HG02943 (cell line): ENCODE measurements around the gene BIN1.
"Not testable (repeated sequence)": the region's sequence is repeated elsewhere in the genome, so short reads cannot be mapped to it uniquely, and the experiment has no call there.

Experiments used
- ATAC-seq: cut with Tn5 transposase; IDR thresholded peaks from one replicate; pipeline ENCODE4 v1.9.1; 2021; ENCODE audit warnings: mild to moderate bottlenecking, low read depth, moderate library complexity; ENCODE audit not compliant: unreplicated experiment

Gene BIN1

DNA sequence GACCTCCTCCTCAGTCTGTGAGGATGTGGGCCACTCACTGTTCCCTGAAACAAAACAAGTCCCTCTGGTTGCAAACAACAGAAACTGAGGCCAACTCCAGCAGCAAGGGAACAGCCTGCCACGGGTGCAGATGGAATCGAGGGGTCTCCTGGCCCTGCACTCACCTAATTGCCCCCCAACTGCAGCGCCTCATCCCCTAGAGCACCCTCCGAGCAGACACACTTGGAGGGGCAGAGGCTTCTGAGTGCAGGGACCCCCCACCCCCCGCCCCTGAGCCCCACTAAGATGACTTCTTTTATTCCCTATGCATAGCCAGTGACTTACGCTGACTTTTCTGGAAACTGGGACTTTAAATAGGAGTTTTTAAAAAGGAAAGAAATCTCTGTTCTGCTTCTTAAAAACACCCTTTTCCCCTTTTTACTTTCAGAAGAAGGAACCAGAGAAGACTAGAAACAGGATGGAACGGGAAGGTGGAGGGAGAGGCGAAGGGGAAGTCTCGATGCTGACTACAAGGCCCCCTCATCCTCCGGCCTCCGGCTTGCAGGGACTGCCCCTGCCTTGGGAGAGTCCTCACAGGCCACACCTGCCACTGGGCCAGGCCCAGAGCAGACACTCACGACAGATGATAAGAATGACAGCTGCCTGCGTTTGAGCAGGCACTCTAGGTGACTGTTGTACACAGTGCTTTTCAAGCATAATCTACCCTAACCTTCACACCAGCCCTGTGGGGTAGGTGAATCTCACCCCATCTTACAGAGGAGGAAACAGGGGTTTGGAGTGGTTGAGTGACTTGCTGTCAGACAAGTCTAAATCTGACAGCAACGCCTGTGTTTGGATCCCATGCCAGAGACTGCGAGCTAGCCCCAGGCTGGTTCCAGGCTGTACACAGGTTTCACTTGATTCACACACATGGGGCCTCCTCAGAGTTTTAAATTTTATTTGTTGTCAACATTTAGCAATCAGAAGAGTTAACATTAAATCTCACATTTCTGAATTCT lies 28.2 kb upstream of the BIN1 start:
- no peak for ATAC-seq

DNA sequence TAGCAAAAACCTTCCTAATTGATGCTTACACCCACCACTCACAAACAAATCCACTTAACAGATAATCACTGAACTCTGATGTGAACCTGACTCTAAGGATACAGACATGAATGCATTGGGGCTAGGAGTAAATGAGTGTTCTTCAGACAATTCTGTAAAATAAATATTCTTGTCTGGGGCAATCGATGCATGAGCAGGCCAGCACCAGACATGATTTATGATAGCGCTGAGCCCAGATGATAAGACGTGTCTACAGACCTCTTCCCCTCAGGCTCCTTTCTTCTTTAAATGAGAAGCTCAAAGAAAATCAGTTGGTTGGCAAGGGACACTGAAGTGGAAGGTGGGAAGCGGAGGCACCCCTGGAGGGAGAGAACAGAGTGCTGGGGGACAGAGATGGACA lies 27.3 kb upstream of the BIN1 start:
- ATAC-seq: no peak

DNA sequence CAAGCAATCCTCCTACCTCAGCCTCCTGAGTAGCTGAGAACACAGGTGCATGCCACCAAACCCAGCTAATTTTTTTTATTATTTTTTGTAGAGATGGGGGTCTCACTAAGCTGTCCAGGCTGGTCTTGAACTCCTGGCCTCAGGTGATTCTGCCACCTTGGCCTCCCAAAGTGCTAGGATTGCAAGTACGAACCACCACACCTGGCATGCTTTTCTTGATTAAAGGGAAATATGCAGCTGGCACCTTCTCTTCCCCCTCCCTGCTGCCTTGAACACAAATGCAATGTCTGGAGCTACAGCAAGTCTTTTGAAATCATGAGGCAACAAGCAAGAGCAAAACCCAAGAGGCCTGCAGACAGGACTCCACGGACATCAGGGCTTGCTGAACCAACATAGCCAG lies 26.8 kb upstream of the BIN1 start:
- ATAC-seq: no peak

DNA sequence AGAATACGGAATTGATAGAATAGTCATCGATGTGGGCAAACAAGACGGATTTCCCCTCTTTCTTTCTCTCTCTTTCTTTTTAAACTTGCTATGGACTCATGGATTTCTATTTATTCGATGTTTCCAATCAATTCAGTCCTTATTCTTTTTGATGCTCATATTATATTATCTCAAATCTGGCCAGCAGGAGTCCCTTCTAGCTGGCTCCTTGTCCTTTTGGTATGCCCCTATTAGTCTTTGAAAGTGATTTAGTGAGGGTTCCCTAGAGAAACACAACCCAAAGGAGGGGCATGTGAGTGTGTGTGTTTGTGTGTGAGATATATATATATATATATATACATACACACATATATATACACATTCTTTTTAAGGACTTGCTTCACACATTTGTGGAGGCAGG lies 23.5 kb upstream of the BIN1 start:
- no peak for ATAC-seq

DNA sequence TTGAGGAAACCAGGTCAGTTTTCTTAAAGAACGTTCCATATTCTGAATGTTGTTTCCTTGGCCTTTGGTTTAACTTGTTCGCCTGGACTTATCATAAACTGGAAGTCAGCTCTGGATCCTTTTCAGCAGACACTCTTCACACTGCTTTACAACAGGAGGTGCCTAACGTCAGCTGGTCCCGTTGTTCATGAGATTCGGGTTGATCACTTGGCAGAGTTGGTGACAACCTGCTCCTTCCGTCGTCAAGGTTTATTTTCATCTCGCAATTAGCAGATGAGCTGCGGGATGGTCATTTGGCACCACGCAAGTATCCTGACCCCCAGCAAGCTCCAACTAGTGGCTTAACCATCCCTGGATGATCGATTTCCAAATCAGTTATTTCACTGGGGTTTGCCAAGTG lies 23.0 kb upstream of the BIN1 start:
- ATAC-seq: no peak

DNA sequence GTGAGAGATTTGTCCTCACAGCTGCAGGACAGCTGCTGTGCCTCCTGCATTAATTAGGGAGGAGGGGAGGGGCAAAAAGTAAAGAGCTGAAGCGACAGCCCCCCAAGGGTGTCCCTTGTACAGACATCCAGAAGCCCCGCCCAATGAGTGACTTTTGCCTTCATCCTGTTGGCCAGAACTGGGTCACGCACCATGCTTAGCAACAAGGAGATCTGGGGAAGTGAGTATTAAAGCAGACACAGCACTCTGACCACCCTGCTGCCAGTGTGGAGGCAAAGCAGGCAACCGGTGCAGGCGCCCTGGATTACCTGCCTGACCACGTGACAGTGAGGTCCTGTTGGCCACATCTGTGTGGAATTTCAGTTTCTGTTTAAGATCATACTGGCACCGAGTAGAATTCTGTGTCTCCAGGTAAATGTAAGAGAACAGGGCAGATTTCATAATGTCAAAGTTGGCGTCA lies 21.5 kb upstream of the BIN1 start:
- peak; percentile 97 for ATAC-seq

DNA sequence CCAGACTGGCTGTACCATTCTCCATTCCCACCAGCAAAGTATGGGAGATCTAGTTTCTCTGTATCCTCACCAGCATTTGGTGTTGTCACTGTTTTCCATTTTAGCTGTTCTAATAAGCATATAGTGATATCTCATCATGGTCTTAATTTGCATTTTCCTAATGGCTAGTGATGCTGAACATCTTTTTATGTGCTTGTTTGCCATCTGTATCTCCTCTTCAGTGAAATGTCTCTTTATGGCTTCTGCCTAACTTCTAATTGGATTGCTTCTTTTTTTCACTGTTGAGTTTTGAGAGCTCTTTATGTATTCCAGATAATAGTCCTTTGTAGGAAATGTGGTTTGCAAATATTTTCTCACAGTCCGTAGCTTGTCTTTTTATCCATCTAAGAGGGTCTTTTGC lies 18.9 kb upstream of the BIN1 start:
- no peak for ATAC-seq

DNA sequence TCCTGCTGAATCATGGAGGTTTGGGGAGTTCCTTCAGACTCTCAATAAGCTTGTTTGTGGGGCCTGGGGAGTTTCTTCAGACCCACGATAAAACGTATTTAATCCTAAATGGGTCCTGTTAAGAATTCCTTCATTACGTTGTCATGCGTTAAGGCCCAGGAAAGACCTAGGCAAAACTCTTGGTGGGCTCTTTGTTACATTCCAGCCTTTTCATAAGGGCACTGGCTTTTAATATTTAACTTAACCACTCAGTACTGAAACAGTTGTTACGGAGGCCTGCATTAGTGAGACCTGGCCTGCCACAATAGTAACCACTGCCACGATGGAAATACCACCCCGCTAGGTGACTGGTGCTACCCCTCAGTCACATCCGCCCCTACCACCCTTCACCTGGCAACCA lies 17.5 kb upstream of the BIN1 start:
- ATAC-seq: no peak

DNA sequence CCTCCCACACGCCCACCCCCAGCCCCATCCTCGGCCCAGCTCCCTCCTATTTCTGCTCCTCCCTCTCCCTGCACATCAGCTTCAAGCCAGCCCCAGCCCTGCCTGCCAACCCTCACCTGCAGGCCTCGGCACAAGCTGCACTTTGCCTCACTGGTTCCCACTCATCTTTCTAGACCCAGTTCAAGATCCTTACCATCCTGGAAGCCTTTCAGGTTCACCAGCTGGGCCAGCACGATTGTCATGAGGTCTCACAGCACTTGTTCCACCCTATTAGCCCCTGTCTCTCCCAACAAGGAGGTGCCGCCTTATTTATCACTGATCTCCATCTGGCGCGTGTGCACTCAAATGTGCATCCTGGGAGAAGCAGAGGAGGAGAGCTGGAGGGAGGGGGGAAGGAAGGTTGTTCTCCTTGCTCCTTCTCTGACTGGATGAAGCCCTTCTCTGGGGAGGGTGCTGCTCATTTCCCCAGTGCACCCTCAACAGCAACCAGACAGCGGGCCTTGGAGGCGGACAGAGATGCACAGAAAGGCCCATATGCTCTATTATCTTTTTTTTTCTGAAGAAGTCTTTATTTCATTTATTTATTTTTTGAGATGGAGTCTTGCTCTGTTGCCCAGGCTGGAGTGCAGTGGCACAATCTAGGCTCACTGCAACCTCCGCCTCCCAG lies 15.5 kb upstream of the BIN1 start:
- no peak for ATAC-seq

DNA sequence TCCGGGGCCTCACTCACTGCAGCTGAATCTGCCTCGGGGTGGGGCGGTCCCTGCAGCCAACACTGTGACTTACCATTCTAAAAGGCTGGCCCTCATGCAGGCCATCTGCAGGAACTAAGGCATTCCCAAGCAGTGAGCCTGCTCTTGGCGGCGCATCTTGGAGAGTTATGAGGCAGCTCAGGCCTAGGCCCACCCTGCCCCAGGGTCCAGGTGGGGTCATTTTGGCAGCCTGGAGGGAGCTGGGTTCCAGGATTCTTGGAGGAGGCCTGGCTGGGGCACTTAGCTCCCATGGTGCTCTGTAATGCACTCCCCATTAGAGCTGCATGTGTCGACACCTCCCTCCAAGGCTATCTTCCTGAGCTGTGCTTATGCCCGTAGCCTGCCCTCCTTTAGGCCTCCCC lies 14.8 kb upstream of the BIN1 start:
- no peak for ATAC-seq

DNA sequence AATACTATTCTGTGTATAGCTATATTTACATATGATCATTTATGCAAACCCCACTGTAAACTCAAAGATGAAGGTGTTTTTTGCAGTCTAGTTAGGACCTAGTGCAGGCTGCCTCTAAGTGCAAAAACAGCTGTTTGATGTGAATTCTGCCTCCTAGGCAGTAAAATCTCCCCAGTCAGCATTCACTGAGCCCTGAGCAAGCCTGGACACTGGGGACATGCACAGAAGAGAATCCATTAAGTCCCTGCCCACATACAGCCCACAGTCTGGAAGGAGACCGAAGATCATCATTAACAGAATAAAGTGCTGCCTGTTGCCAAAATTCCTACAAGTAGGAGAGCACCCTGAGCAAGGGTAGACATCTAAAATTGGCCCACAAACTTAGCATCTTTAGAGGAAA lies 14.4 kb upstream of the BIN1 start:
- no peak for ATAC-seq

DNA sequence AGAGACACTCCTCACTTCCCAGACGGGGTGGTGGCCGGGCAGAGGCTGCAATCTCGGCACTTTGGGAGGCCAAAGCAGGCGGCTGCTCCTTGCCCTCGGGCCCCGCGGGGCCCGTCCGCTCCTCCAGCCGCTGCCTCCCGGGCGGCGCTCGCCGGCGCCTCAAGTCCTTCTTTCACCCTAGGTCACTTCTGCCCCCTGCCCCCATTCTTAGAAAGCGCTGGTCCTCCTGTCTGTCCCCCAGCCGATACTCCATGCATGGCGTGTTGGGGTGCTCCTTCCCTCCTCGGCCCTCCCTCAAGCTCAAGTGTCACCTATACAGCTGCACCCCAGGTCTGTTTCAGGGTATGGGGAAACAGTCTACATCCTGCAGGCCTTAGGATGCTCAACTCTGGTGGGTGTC lies 13.5 kb upstream of the BIN1 start:
- ATAC-seq: not testable (repeated sequence)

DNA sequence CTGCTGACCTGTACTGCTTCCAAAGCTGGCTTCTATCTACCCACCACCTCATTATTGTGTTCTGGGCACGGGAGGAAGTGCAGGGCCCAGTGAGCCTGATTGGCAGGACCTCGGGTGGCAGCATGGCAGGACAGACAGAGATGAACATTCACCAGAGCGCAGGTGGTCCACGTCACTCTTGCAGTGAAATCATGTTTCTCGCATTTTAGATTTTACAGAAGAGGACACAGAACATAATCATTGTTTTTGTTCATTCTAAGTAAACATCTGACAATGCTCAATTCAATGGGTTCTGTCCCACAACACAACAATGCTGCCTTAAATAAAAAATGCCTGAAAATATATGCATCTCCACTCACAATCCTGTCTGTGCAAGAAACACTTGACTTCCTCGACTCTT lies 11.5 kb upstream of the BIN1 start:
- no peak for ATAC-seq

DNA sequence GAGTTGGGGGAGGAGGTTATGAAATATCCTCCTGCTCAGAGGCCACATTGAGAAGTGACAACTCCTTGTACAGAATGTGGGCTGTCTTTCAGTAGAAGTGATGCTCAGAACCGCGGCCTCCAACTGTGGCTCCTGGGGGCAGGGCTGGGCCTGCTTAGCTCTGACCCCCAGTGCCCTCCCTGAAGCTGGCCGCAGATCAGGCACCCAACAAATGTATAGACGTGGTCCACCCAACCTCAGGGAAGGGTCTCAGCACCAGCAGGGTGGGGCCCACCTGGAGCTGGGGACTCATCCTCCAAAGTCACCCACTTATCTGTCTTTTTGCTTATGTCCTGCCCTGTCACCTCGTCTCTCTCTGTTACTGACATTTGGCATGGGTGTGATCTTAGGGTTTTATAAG lies 11.1 kb upstream of the BIN1 start:
- ATAC-seq: no peak

DNA sequence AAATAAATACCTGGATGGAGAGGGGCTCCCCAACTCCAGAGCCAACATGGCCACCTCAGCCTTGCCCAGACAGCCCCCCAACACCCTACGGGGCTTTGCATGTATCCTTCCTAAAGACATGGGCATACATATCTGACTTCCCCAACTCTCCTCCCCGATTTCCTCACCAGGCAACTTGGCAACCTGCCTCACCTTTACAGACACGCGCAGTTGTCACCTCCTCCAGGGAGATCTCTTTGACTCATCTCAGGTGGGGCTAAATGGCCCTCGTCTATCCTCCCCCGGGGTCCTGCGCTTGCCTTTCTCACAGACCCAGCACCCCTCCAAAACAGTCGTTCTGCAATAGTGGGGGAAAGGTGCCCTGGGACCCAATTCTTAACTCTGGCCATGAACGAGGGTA lies 10.6 kb upstream of the BIN1 start:
- no peak for ATAC-seq

DNA sequence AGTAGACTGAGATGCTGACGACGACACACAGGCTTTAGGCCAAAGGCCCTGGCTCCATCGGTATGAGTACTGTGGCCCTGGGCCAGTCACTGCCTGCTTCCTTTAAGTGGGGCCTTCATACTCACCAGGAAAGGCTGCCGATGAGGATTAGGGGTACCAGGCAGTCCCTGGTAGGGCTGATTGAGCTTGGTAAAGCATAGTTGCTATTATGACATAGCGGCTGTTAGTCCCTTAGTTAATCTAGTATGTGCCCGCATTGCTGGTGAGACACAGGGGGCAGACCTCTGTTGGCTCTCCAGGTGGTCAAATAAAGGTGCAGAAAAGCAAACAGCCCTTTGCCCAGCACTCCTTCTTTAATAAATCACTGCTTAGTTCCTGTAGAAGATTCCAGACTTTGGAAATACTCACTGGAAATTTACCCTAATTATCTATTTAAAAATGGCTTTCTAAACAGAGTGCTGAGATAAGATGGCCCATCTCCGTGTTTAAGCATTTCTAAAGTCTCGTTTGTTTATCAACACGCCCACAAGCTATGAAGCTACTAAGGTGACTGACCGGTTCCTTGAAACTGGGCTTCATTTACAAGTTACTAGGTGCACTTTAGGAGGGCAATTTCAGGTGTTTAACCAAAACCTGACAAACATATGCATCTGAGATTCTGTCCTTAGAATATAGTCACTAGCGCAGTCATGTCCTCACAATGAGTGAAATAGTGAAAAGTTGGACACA lies 8.7 kb upstream of the BIN1 start:
- no peak for ATAC-seq

DNA sequence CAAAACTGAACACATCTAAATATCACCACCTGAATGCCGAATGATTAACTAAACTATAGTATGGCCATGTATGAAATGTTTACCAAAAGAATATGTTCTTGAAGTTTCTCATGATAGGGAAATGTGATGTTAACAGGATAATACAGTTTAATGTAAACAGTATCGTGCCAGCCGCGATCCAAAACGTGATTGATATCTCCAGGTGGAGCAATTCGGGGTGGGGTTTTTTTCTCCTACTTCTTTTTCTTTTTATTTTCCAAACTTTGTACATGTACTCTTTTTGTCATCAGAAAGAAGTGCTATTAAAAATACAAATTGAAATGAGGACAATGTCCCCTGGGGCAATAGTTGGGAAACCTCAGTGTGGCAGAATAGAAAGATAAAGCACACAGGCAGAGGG lies 4.0 kb upstream of the BIN1 start:
- ATAC-seq: no peak

DNA sequence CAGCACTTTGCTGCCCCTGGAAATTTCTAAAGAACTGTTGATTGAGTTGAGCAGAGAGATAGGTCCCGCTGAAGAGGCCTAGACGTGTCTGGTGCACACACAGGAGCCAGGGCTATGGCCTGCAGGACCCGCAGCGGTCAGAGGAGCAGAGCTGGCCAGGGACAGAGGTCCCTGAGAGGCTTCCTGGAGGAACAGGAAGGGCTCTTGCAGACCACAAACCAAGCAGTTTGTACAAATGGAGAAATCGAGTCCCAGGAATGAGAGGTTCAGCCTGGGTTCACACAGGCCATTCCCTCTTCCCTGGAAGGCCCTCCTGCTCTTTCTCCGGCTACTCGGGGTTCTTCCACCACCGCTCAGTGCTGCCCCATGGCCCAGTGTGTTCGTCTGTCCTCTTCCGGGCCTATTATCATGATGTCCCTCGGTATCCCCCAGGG lies 1.2 kb upstream of the BIN1 start:
- ATAC-seq: no peak

DNA sequence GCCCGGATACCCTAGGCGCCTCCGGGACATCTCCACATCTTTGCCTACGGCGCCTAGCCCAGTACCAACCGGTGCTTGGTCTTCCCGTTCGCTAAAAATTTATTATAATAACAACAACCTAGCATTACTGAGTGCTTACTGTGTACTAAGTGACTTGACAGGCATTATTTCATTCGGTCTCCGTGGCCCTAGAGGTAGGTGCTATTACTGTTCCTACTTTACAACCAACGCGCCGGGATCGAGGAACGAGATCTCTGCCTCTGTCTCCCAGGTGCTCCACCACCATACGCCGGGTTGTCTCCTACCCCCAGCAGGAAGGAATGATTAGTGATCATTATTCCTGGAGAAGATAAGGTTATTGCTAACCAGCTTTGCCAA lies 657 bp upstream of the BIN1 start:
- peak; percentile 38 for ATAC-seq

DNA sequence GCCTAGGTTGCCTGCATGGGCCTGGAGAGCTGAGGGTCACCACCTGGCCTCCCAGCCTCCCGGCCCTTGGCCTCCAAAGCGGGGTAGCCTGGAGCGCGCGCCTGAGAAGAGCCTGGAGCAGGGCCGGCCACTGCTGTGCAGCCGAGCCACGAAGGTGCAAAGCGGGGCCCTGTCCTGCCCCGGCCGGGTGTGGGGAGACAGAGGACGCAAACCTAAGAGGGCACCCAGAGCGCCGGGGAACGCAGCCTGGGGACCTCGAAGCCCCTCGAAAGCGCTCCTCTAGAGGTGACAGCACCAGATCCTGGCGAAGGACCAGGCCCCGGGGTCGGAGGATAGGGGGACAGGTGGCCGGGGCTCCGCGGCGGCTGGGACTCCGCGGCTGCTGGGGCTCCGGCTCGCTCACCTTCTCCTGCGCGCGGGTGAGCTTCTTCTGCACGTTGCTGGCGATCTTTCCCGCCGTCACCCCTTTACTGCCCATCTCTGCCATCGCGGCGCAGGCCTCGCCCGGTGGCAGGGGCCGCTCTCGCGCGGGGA lies 430 bp downstream of the BIN1 start:
- peak; percentile 13 for ATAC-seq
